ENCODE data around the gene TNS4. TPM values are rescaled to one million over a fixed set of nuclear protein-coding genes. Genes with fewer than 3 reads are reported as not detected.

Gene TNS4
- total and polyA plus RNA-seq, 5 experiments from 2014 or later, result not detected

- no peaks in the 10 kb centered on the region for H3K9me3 Mint-ChIP-seq
- no peak for ATAC-seq
- H3K4me3 Mint-ChIP-seq, result no peak overlapping the region
- no peaks in the 10 kb centered on the region for H3K4me1 Mint-ChIP-seq
- POLR2A ChIA-PET, result no interaction called here
- no peaks in the 10 kb centered on the region for H3K36me3 Mint-ChIP-seq
- H3K27ac Mint-ChIP-seq, result no peak overlapping the region
- DNase-seq, result no peak
- H3K27me3 Mint-ChIP-seq, result peaks cover 0 to 4% (median 0%) of the 10 kb centered on the region in 5 donors
Measured at GRCh38 chr17:40456396-40456951, 44.9 kb downstream of the TNS4 start.

GRCh38 chr17:40454613-40454995 lies 46.8 kb downstream of the TNS4 start:
- H3K27me3 Mint-ChIP-seq, result peaks cover 0 to 4% (median 0%) of the 10 kb centered on the region in 5 donors
- ATAC-seq (no peak), DNase-seq (no peak)
- H3K27ac Mint-ChIP-seq, result peak overlapping the region in 1 of 10 donors; percentile 12
- POLR2A ChIA-PET, result no interaction called here
- no peaks in the 10 kb centered on the region for H3K36me3 Mint-ChIP-seq
- no peak overlapping the region for H3K4me3 Mint-ChIP-seq
- no peaks in the 10 kb centered on the region for H3K9me3 Mint-ChIP-seq
- H3K4me1 Mint-ChIP-seq, result no peaks in the 10 kb centered on the region

GRCh38 chr17:40453881-40454612 lies 47.4 kb downstream of the TNS4 start:
- Mint-ChIP-seq H3K4me3 (no peak overlapping the region), H3K9me3 (no peaks in the 10 kb centered on the region), H3K36me3 (no peaks in the 10 kb centered on the region), H3K27me3 (peaks cover 0 to 4% (median 0%) of the 10 kb centered on the region in 5 donors), H3K27ac (peak overlapping the region in 1 of 10 donors; percentile 12), H3K4me1 (no peaks in the 10 kb centered on the region)
- ATAC-seq (no peak), DNase-seq (no peak)
- POLR2A ChIA-PET, result no interaction called here

- POLR2A ChIA-PET, result no interaction called here
- ATAC-seq, result no peak
- H3K9me3 Mint-ChIP-seq, result no peaks in the 10 kb centered on the region
- no peaks in the 10 kb centered on the region for H3K36me3 Mint-ChIP-seq
- no peak for DNase-seq
- H3K4me1 Mint-ChIP-seq, result peaks cover 5 to 11% (median 9%) of the 10 kb centered on the region in 4 donors
- peaks cover 0 to 9% (median 0%) of the 10 kb centered on the region in 5 donors for H3K27me3 Mint-ChIP-seq
- no peak overlapping the region for H3K4me3 Mint-ChIP-seq
- H3K27ac Mint-ChIP-seq, result no peak overlapping the region
Measured at GRCh38 chr17:40452921-40453378, 48.5 kb downstream of the TNS4 start.

- Mint-ChIP-seq H3K4me3 (no peak overlapping the region), H3K36me3 (no peaks in the 10 kb centered on the region), H3K27ac (no peak overlapping the region), H3K27me3 (peaks cover 0 to 14% (median 3%) of the 10 kb centered on the region in 5 donors), H3K4me1 (peaks cover 8 to 16% (median 13%) of the 10 kb centered on the region in 4 donors), H3K9me3 (no peaks in the 10 kb centered on the region)
- DNase-seq (no peak), ATAC-seq (no peak)
- POLR2A ChIA-PET, result no interaction called here
Measured at GRCh38 chr17:40452216-40452787, 49.1 kb downstream of the TNS4 start.

- H3K4me3 Mint-ChIP-seq, result no peak overlapping the region
- peaks cover 8 to 17% (median 14%) of the 10 kb centered on the region in 4 donors for H3K4me1 Mint-ChIP-seq
- ATAC-seq, result no peak
- H3K36me3 Mint-ChIP-seq, result no peaks in the 10 kb centered on the region
- no peaks in the 10 kb centered on the region for H3K9me3 Mint-ChIP-seq
- H3K27me3 Mint-ChIP-seq, result peaks cover 0 to 14% (median 3%) of the 10 kb centered on the region in 5 donors
- no peak overlapping the region for H3K27ac Mint-ChIP-seq
- POLR2A ChIA-PET, result interaction anchor here (0.8 kb wide), 1 partner anchor 41 kb away, joined by 3 read pairs; no protein-coding TSS in a partner anchor
- no peak for DNase-seq
Measured at GRCh38 chr17:40451420-40451819, 50.0 kb downstream of the TNS4 start.

- Mint-ChIP-seq H3K27ac (no peak overlapping the region), H3K27me3 (peaks cover 0 to 15% (median 3%) of the 10 kb centered on the region in 5 donors)
- no peak for ATAC-seq
Measured at GRCh38 chr17:40450175-40450574, 51.2 kb downstream of the TNS4 start.

GRCh38 chr17:40448639-40449261 lies 52.7 kb downstream of the TNS4 start:
- H3K36me3 Mint-ChIP-seq, result no peaks in the 10 kb centered on the region
- H3K27ac Mint-ChIP-seq, result no peak overlapping the region
- no peak overlapping the region for H3K4me3 Mint-ChIP-seq
- DNase-seq (no peak), ATAC-seq (no peak)
- POLR2A ChIA-PET, result interaction anchor here (1.3 kb wide), 1 partner anchor 107 kb away, joined by 3 read pairs; no protein-coding TSS in a partner anchor
- no peaks in the 10 kb centered on the region for H3K9me3 Mint-ChIP-seq
- H3K4me1 Mint-ChIP-seq, result peaks cover 18 to 37% (median 29%) of the 10 kb centered on the region in 4 donors
- peaks cover 0 to 26% (median 3%) of the 10 kb centered on the region in 5 donors for H3K27me3 Mint-ChIP-seq

More at GRCh38 chr17:40450175-40450574, 51.2 kb downstream of the TNS4 start:
- Mint-ChIP-seq H3K4me3 (no peak overlapping the region), H3K9me3 (no peaks in the 10 kb centered on the region), H3K36me3 (no peaks in the 10 kb centered on the region), H3K4me1 (peaks cover 10 to 23% (median 16%) of the 10 kb centered on the region in 4 donors)
- POLR2A ChIA-PET, result no interaction called here
- peak in 3 of 10 donors; percentile 14 to 24 (median 21) for DNase-seq

GRCh38 chr17:40448213-40448638 lies 53.2 kb downstream of the TNS4 start:
- Mint-ChIP-seq H3K27me3 (peaks cover 0 to 26% (median 3%) of the 10 kb centered on the region in 5 donors), H3K36me3 (no peaks in the 10 kb centered on the region), H3K9me3 (no peaks in the 10 kb centered on the region), H3K4me1 (peaks cover 18 to 37% (median 29%) of the 10 kb centered on the region in 4 donors), H3K4me3 (no peak overlapping the region), H3K27ac (no peak overlapping the region)
- DNase-seq (no peak), ATAC-seq (no peak)
- POLR2A ChIA-PET, result no interaction called here

- Mint-ChIP-seq H3K4me3 (no peak overlapping the region), H3K9me3 (no peaks in the 10 kb centered on the region), H3K27me3 (peaks cover 0 to 26% (median 3%) of the 10 kb centered on the region in 5 donors), H3K36me3 (no peaks in the 10 kb centered on the region), H3K4me1 (peaks cover 18 to 37% (median 29%) of the 10 kb centered on the region in 4 donors), H3K27ac (peak overlapping the region in 1 of 10 donors; percentile 68)
- POLR2A ChIA-PET, result no interaction called here
- ATAC-seq (no peak), DNase-seq (no peak)
Measured at GRCh38 chr17:40447806-40448205, 53.6 kb downstream of the TNS4 start.

- H3K4me3 Mint-ChIP-seq, result no peak overlapping the region
- no peaks in the 10 kb centered on the region for H3K36me3 Mint-ChIP-seq
- peak overlapping the region in 2 of 10 donors; percentile 68 to 71 for H3K27ac Mint-ChIP-seq
Measured at GRCh38 chr17:40447148-40447644, 54.2 kb downstream of the TNS4 start.

GRCh38 chr17:40445751-40446468 lies 55.5 kb downstream of the TNS4 start:
- Mint-ChIP-seq H3K27me3 (peaks cover 0 to 26% (median 3%) of the 10 kb centered on the region in 5 donors), H3K27ac (peak overlapping the region in 2 of 10 donors; percentile 38 to 62), H3K4me3 (peak overlapping the region in 2 of 10 donors; percentile 83 to 87), H3K9me3 (no peaks in the 10 kb centered on the region), H3K4me1 (peaks cover 18 to 45% (median 31%) of the 10 kb centered on the region in 4 donors), H3K36me3 (no peaks in the 10 kb centered on the region)
- ATAC-seq (no peak), DNase-seq (no peak)
- POLR2A ChIA-PET, result interaction anchor here (0.6 to 0.7 kb wide), 3 partner anchors 94 to 520 kb away, joined by 4 to 7 read pairs (median 5); no protein-coding TSS in a partner anchor

More at GRCh38 chr17:40447148-40447644, 54.2 kb downstream of the TNS4 start:
- Mint-ChIP-seq H3K9me3 (no peaks in the 10 kb centered on the region), H3K4me1 (peaks cover 18 to 41% (median 31%) of the 10 kb centered on the region in 4 donors), H3K27me3 (peaks cover 0 to 26% (median 3%) of the 10 kb centered on the region in 5 donors)
- DNase-seq (no peak), ATAC-seq (no peak)
- POLR2A ChIA-PET, result interaction anchor here (1.0 kb wide), 1 partner anchor 103 kb away, joined by 3 read pairs; no protein-coding TSS in a partner anchor

All from naive thymus-derived CD8-positive, alpha-beta T cell (primary cell).